ENCODE measurements around the gene DCAF17. TPM values are rescaled to one million over a fixed set of nuclear protein-coding genes. Genes with fewer than 3 reads are reported as not detected.
"Not testable (repeated sequence)": the region's sequence is repeated elsewhere in the genome, so short reads cannot be mapped to it uniquely, and the experiment has no call there.

DCAF17 gene
- total RNA-seq, 1 donor from 2014 or later: 8.0 TPM

DNA sequence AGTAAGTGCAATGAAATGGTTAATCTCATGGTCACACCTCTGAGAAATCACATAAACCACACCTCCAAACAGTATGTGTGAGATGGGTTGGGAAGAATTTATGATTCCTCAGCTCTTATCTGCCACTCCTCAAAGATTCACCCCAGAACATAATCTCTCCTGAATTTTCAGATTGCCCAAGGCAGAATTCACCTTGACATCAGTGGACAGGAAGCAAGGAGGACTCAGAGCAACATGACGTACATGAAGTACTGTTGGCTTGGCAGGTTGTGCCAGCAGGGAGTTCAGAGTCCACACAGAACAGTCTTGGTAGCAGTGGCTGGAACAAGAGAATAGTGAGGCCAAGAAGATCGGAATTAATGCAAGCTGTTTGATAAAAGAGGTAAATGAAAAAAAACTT, 56.6 kb downstream of the DCAF17 start:
- TF ChIP-seq, protein P1, sequence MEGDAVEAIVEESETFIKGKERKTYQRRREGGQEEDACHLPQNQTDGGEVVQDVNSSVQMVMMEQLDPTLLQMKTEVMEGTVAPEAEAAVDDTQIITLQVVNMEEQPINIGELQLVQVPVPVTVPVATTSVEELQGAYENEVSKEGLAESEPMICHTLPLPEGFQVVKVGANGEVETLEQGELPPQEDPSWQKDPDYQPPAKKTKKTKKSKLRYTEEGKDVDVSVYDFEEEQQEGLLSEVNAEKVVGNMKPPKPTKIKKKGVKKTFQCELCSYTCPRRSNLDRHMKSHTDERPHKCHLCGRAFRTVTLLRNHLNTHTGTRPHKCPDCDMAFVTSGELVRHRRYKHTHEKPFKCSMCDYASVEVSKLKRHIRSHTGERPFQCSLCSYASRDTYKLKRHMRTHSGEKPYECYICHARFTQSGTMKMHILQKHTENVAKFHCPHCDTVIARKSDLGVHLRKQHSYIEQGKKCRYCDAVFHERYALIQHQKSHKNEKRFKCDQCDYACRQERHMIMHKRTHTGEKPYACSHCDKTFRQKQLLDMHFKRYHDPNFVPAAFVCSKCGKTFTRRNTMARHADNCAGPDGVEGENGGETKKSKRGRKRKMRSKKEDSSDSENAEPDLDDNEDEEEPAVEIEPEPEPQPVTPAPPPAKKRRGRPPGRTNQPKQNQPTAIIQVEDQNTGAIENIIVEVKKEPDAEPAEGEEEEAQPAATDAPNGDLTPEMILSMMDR (conservative IDR thresholded peaks at IDR 0.05; ENCODE audit: low read depth, low read length): no peak
- DNase-seq (ENCODE audit: low read depth): no peak
- H3K4me3 ChIP-seq (ENCODE audit: low read depth, low read length): no peak overlapping the region

DNA sequence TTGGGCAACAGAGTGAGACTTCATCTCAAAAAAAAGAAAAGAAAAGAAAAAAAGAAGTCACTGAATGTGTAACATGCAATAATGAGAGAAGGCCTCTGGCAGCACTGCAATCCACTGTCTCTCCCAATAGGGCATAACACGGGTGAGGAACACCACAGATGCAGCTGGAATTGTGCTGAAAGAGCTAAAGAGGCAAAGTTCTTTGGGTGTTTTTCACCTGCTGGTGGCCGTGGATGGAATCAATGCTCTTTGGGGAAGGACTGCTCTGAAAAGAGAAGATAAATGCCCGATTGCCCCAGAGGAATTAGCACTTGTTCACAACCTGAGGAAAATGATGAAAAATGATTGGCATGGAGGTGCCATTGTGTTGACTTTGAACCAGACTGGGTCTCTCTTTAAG, 57.3 kb downstream of the DCAF17 start:
- TF ChIP-seq, protein P1 (conservative IDR thresholded peaks at IDR 0.05; ENCODE audit: low read depth, low read length): no peak
- no peak overlapping the region for H3K4me3 ChIP-seq (ENCODE audit: low read depth, low read length)
- DNase-seq (ENCODE audit: low read depth): no peak

DNA sequence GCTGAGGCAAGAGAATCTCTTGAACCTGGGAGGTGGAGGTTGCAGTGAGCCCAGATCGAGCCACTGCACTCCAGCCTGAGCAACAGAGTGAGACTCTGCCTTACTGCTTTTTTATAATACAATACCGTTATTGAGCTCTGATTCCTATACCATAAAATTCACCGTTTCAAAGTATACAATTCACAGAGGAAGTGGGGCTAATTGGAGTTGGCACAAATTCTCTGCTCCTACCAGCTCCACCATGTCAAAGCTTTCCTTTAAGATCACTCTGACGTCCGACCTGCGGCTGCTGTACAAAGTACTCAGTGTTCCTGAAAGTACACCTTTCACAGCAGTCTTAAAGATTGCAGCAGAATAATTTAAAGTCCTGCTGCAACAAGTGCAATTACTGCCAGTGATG, 58.6 kb downstream of the DCAF17 start:
- TF ChIP-seq, protein P1 (conservative IDR thresholded peaks at IDR 0.05; ENCODE audit: low read depth, low read length): no peak
- H3K4me3 ChIP-seq (ENCODE audit: low read depth, low read length): no peak overlapping the region
- DNase-seq (ENCODE audit: low read depth): no peak

DNA sequence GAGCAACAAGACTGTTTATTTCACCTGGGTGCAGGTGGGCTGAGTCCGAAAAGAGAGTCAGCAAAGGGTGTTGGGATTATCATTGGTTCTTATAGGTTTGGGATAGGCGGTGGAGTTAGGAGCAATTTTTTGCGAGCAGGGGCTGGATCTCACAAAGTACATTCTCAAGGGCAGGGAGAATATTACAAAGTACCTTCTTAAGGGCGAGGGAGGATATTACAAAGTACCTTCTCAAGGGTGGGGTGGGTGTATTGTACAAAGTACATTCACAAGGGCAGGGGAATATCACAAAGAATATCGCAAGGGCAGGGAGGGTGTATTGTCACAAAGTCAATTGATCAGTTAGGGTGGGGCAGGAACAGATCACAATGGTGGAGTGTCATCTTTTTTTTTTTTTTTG, 63.6 kb downstream of the DCAF17 start:
- DNase-seq (ENCODE audit: low read depth); H3K4me3 ChIP-seq (ENCODE audit: low read depth, low read length): not testable (repeated sequence)

DNA sequence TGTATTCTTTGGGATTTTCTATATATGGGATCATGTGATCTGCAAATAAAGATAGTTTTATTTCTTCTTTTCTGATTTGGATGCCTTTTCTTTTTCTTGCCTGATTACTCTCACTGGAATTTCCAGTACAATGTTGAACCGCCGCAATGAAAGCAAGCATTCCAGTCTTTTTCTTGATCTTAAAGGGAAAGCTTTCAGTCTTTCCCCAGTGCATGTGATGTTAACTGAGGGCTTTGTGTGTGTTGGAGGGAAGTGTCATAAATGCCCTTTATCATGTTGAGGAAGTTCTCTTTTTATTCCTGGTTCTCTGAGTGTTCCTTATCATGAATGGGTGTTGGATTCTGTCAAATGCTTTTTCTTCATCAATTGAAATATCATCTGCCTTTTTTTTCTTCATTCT, 71.3 kb downstream of the DCAF17 start:
- no peak for DNase-seq (ENCODE audit: low read depth)
- TF ChIP-seq, protein P1 (conservative IDR thresholded peaks at IDR 0.05; ENCODE audit: low read depth, low read length): no peak

DNA sequence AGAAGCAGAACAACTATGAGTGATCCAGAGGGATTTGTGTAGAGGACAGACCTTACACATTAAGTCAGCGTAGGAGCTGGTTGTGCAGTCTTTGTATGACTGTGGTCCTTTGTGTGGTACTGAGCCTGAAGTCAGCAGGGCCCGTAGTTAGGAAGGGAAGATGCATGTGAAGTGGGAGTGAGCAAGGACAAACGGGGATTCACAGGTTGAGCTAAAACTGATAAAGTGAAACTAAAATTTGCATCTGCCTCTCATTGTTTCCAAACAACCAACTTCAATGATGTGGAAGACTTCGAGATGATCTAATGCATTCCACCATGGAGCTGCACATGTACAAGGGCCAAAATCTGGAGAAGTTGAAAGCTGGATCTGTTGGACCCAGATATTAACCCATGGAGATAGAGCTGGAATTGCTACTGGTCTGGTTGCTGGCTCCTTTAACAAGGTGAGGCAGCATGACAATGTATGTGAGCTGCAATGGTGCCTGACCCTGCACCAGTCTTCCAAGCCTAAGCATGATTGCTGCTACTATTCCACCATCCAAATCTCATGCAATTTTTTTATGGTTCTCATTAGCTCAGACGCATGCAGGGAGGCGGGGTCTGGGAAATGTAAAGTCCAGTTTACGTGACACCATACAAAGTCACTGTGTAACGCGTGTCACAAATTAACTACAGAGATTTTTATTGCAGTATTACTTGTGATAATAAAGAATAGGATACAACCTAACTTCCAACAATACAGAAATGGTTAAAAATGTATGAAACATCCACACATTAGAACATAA, 76.1 kb downstream of the DCAF17 start:
- DNase-seq (ENCODE audit: low read depth): no peak
- TF ChIP-seq, protein P1 (conservative IDR thresholded peaks at IDR 0.05; ENCODE audit: low read depth, low read length): no peak
- no peak overlapping the region for H3K4me3 ChIP-seq (ENCODE audit: low read depth, low read length)

More for the DNA sequence above, 71.3 kb downstream of the DCAF17 start:
- no peak overlapping the region for H3K4me3 ChIP-seq (ENCODE audit: low read depth, low read length)

DNA sequence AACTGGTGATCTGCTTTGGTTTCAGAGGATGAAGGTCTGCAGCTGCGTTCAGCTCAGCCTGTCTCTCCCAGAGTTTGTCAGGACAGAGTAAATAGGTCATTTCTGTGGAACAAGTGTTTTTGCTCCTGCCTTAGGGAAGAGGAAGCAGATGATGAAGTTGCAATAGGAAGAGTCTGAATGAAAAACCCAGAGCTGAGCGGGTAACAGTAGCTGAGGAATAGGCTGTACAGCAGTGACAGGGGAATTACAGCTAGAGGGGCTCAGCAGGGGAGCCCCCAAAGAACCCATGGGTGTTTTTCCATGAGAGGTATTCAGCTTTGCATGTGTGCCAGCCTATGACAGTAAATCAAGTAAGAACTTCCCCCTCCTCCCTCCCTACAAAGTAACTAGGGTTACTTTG, 78.0 kb downstream of the DCAF17 start:
- no peak overlapping the region for H3K4me3 ChIP-seq (ENCODE audit: low read depth, low read length)
- TF ChIP-seq, protein P1 (conservative IDR thresholded peaks at IDR 0.05; ENCODE audit: low read depth, low read length): no peak
- no peak for DNase-seq (ENCODE audit: low read depth)

Measured in epithelial cell of proximal tubule (primary cell).